H9 (cell line): ENCODE results near the gene ITPR1. TPM values are rescaled to one million over a fixed set of nuclear protein-coding genes. Genes with fewer than 3 reads are reported as not detected.

Experiments used
- DNase-seq: peaks from one replicate; pipeline ENCODE4 v3.0.0-alpha.2; 2017
- H2AFZ ChIP-seq: one replicate; pipeline ENCODE4 v1.6.1; 2013; ENCODE audit warnings: mild to moderate bottlenecking, low read length, control low read depth, moderate library complexity
- H2AK5ac ChIP-seq: 2 replicates; pipeline ENCODE4 v1.6.1; 2013; ENCODE audit warnings: low read length, control low read depth, mixed read lengths; ENCODE audit not compliant: insufficient read length
- H2BK120ac ChIP-seq: one replicate; pipeline ENCODE4 v1.6.1; 2013; ENCODE audit warnings: low read depth, mild to moderate bottlenecking, low read length, control low read depth, inconsistent platforms; ENCODE audit not compliant: poor library complexity, severe bottlenecking
- H2BK12ac ChIP-seq: 2 replicates; pipeline ENCODE4 v1.6.1; 2013; ENCODE audit warnings: low read length, control low read depth, mixed read lengths, low read depth; ENCODE audit not compliant: insufficient read length
- H2BK15ac ChIP-seq: 2 replicates; pipeline ENCODE4 v1.6.1; 2013; ENCODE audit warnings: low read depth, low read length, control low read depth
- H2BK20ac ChIP-seq: one replicate; pipeline ENCODE4 v1.6.1; 2013; ENCODE audit warnings: low read depth, mild to moderate bottlenecking, low read length, control low read depth, inconsistent platforms; ENCODE audit not compliant: poor library complexity, severe bottlenecking
- H2BK5ac ChIP-seq: 2 replicates; pipeline ENCODE4 v1.6.1; 2013; ENCODE audit warnings: low read length, control low read depth, mixed read lengths; ENCODE audit not compliant: insufficient read length
- H3K14ac ChIP-seq: 2 replicates; pipeline ENCODE4 v1.6.1; 2013; ENCODE audit warnings: low read length, control low read depth; ENCODE audit not compliant: insufficient read depth
- H3K18ac ChIP-seq: 2 replicates; pipeline ENCODE4 v1.6.1; 2013; ENCODE audit warnings: low read depth, mild to moderate bottlenecking, mixed read lengths, low read length, control low read depth; ENCODE audit not compliant: insufficient read length
- H3K23ac ChIP-seq: 2 replicates; pipeline ENCODE4 v1.6.1; 2013; ENCODE audit warnings: low read length, control low read depth, mixed read lengths, low read depth; ENCODE audit not compliant: insufficient read length
- H3K23me2 ChIP-seq: 2 replicates; pipeline ENCODE4 v1.6.1; 2013; ENCODE audit warnings: low read depth, mild to moderate bottlenecking, mixed read lengths, low read length, control low read depth; ENCODE audit not compliant: insufficient read length, poor library complexity, severe bottlenecking
- H3K27ac ChIP-seq: 2 replicates; pipeline ENCODE4 v1.5.1; 2013; ENCODE audit warnings: low read length, control low read depth, mixed read lengths, low read depth; ENCODE audit not compliant: insufficient read length
- H3K27me3 ChIP-seq: 2 replicates; pipeline ENCODE4 v1.6.1; 2013; ENCODE audit warnings: low read length, control low read depth, inconsistent platforms; ENCODE audit not compliant: insufficient read depth
- H3K4ac ChIP-seq: 2 replicates; pipeline ENCODE4 v1.6.1; 2013; ENCODE audit warnings: low read depth, mild to moderate bottlenecking, control low read depth, inconsistent platforms, low read length, moderate library complexity
- H3K4me1 ChIP-seq: 2 replicates; pipeline ENCODE4 v1.6.1; 2013; ENCODE audit warnings: low read length, control low read depth, inconsistent platforms; ENCODE audit not compliant: insufficient read depth
- H3K4me2 ChIP-seq: 2 replicates; pipeline ENCODE4 v1.6.1; 2013; ENCODE audit warnings: low read length, control low read depth, mixed read lengths; ENCODE audit not compliant: insufficient read length, insufficient read depth
- H3K56ac ChIP-seq: 2 replicates; pipeline ENCODE4 v1.6.1; 2013; ENCODE audit warnings: low read depth, mild to moderate bottlenecking, mixed read lengths, low read length, control low read depth; ENCODE audit not compliant: insufficient read length
- H3K79me1 ChIP-seq: 2 replicates; pipeline ENCODE4 v1.6.1; 2013; ENCODE audit warnings: low read depth, mild to moderate bottlenecking, moderate library complexity, low read length, control low read depth, inconsistent platforms; ENCODE audit not compliant: insufficient read depth, poor library complexity, severe bottlenecking
- H3K79me2 ChIP-seq: 2 replicates; pipeline ENCODE4 v1.6.1; 2013; ENCODE audit warnings: low read length, control low read depth, inconsistent platforms; ENCODE audit not compliant: insufficient read depth
- H3K9ac ChIP-seq: 2 replicates; pipeline ENCODE4 v1.6.1; 2013; ENCODE audit warnings: low read length, control low read depth, mixed read lengths; ENCODE audit not compliant: insufficient read length; ENCODE audit errors: extremely low read depth
- H3K9me3 ChIP-seq: one replicate; pipeline ENCODE4 v1.6.1; 2013; ENCODE audit warnings: low read depth, low read length, inconsistent platforms; ENCODE audit not compliant: control insufficient read depth
- H3T11ph ChIP-seq: one replicate; pipeline ENCODE4 v1.6.1; 2013; ENCODE audit warnings: mild to moderate bottlenecking, low read length, control low read depth, inconsistent platforms
- H4K20me1 ChIP-seq: one replicate; pipeline ENCODE4 v1.6.1; 2013; ENCODE audit not compliant: control insufficient read depth, insufficient read length, insufficient read depth
- H4K5ac ChIP-seq: 2 replicates; pipeline ENCODE4 v1.6.1; 2013; ENCODE audit warnings: low read depth, mild to moderate bottlenecking, mixed read lengths, low read length, control low read depth; ENCODE audit not compliant: insufficient read length
- H4K8ac ChIP-seq: replicated peaks from 2 replicates; pipeline ENCODE4 v1.6.1; 2013; ENCODE audit warnings: low read length, control low read depth, mixed read lengths, low read depth; ENCODE audit not compliant: insufficient read length
- H4K91ac ChIP-seq: 2 replicates; pipeline ENCODE4 v1.6.1; 2013; ENCODE audit warnings: low read depth, mild to moderate bottlenecking, moderate library complexity, mixed read lengths, low read length, control low read depth; ENCODE audit not compliant: insufficient read length
- H3K27ac Mint-ChIP-seq, 3 experiments: 2 replicates in 2 of 3; 3 replicates in 1 of 3; pipeline ENCODE4 v1.8.0; 2020 to 2021; ENCODE audit warnings: mixed read lengths in 3 of 3, mild to moderate bottlenecking in 1 of 3, moderate library complexity in 1 of 3
- H3K27me3 Mint-ChIP-seq: 2 replicates; pipeline ENCODE4 v1.8.0; 2021; ENCODE audit warnings: low read depth, mild to moderate bottlenecking, moderate library complexity, mixed read lengths
- H3K36me3 Mint-ChIP-seq, 3 experiments: 2 replicates in 2 of 3; 3 replicates in 1 of 3; pipeline ENCODE4 v1.8.0; 2020 to 2021; ENCODE audit warnings: low read depth in 3 of 3, mixed read lengths in 3 of 3; ENCODE audit not compliant: insufficient read depth in 1 of 3
- H3K4me1 Mint-ChIP-seq, 2 experiments: 2 replicates each; pipeline ENCODE4 v1.8.0; 2020; ENCODE audit warnings: mixed read lengths in 2 of 2
- H3K4me3 Mint-ChIP-seq, 2 experiments: 2 replicates in 1 of 2; 3 replicates in 1 of 2; pipeline ENCODE4 v1.8.0; 2020 to 2021; ENCODE audit warnings: mild to moderate bottlenecking in 2 of 2, mixed read lengths in 2 of 2, moderate library complexity in 1 of 2
- H3K9me3 Mint-ChIP-seq, 2 experiments: 2 replicates in 1 of 2; 3 replicates in 1 of 2; pipeline ENCODE4 v1.8.0; 2020; ENCODE audit warnings: mild to moderate bottlenecking in 2 of 2, mixed read lengths in 2 of 2, moderate library complexity in 1 of 2
- CTCF ChIP-seq: fragments of 200-600 bp; sonication (generic); conservative IDR thresholded peaks from 3 replicates; pipeline ENCODE4 v1.8.0; 2021; ENCODE audit warnings: antibody characterized with exemption, mild to moderate bottlenecking
- WGBS: extraction: QIAGEN DNeasy Blood & Tissue Kit; methylation state at CpG from one replicate; pipeline ENCODE4 v1.1.7; 2013; ENCODE audit warnings: missing lambda C conversion rate, low lambda C conversion rate, mixed read lengths; ENCODE audit not compliant: insufficient read length; ENCODE audit errors: extremely low coverage; 5-methylcytosine and 5-hydroxymethylcytosine counted together
- total RNA-seq: library from RNA; stranded (reverse); gene quantifications from 2 replicates; pipeline ENCODE4 v1.2.1, GENCODE V29; 2021

The ITPR1 gene
- total RNA-seq, 1 experiment from 2014 or later = 4.2 TPM

GRCh38 chr3:4820296-4821121 is 327.4 kb downstream of the ITPR1 start:
- TF ChIP-seq CTCF = no peak
- Histone ChIP-seq H2AFZ (no peak overlapping the region), H3T11ph (no peak overlapping the region), H3K27me3 (no peaks in the 10 kb centered on the region), H3K4me1 (peaks cover 2% of the 10 kb centered on the region; the same call in 1 of the 2 replicates), H3K23ac (no peak overlapping the region), H3K56ac (no peak overlapping the region), H3K4me2 (no peak overlapping the region), H4K8ac (no peak overlapping the region), H4K5ac (no peak overlapping the region), H2BK20ac (no peak overlapping the region), H3K14ac (no peak overlapping the region), H2BK12ac (no peak overlapping the region), H3K27ac (no peak overlapping the region), H4K20me1 (no peaks in the 10 kb centered on the region), H3K23me2 (no peaks in the 10 kb centered on the region), H3K79me2 (no peaks in the 10 kb centered on the region), H3K9me3 (no peaks in the 10 kb centered on the region), H3K79me1 (no peaks in the 10 kb centered on the region), H2BK5ac (no peak overlapping the region), H4K91ac (no peak overlapping the region), H3K18ac (no peak overlapping the region), H2AK5ac (no peak overlapping the region), H3K9ac (no peak overlapping the region), H3K4ac (no peak overlapping the region), H2BK120ac (no peak overlapping the region), H2BK15ac (no peak overlapping the region)
- DNase-seq = no peak
- H3K4me1 Mint-ChIP-seq = peaks cover 10 to 15% of the 10 kb centered on the region in 2 experiments
- peaks cover 20 to 25% (median 20%) of the 10 kb centered on the region in 3 experiments for H3K36me3 Mint-ChIP-seq
- H3K27me3 Mint-ChIP-seq = peaks cover 1% of the 10 kb centered on the region; the same call in 1 of the 2 replicates
- H3K27ac Mint-ChIP-seq = no peak overlapping the region; a peak in 2 of 7 replicates
- no peak overlapping the region for H3K4me3 Mint-ChIP-seq
- peaks cover 16 to 17% of the 10 kb centered on the region in 2 experiments for H3K9me3 Mint-ChIP-seq
- no CpG with 5 or more reads among the region's 17 CpGs for WGBS
